ENCODE results near the gene UBE2K.
"Not testable (repeated sequence)": the region's sequence is repeated elsewhere in the genome, so short reads cannot be mapped to it uniquely, and the experiment has no call there.

The UBE2K gene

DNA sequence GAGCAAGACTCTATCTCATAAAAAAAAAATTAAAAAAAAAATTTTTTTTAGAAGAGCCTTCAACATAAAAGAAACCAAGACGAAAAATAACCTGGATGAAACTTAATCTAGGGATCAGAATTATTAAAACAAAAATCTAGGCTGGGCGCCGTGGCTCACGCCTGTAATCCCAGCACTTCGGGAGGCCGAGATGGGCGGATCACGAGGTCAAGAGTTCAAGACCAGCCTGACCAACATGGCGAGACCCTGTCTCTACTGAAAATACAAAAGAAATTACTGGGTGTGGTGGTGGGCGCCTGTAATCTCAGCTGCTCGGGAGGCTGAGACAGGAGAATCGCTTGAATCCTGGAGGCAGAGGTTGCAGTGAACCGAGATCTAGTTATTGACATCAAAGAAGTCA, 95.0 kb downstream of the UBE2K start:
- not testable (repeated sequence) for DNase-seq

- no peak for DNase-seq
Measured at GRCh38 chr4:39802005-39802404, 104.1 kb downstream of the UBE2K start.

GRCh38 chr4:39808231-39808749, 110.4 kb downstream of the UBE2K start:
- no peak for DNase-seq

GRCh38 chr4:39812500-39812899, 114.6 kb downstream of the UBE2K start:
- peak in 1 of 56 donors; percentile 25 for DNase-seq

DNA sequence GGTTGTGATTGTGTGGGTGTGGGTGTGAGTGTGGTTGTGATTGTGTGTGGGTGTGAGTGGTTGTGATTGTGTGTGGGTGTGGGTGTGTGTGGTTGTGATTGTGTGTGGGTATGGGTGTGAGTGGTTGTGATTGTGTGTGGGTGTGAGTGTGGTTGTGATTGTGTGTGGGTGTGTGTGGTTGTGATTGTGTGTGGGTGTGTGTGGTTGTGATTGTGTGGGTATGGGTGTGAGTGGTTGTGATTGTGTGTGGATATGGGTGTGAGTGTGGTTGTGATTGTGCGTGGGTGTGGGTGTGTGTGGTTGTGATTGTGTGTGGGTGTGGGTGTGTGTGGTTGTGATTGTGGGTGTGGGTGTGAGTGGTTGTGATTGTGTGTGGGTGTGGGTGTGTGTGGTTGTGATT, 115.1 kb downstream of the UBE2K start:
- not testable (repeated sequence) for DNase-seq

DNA sequence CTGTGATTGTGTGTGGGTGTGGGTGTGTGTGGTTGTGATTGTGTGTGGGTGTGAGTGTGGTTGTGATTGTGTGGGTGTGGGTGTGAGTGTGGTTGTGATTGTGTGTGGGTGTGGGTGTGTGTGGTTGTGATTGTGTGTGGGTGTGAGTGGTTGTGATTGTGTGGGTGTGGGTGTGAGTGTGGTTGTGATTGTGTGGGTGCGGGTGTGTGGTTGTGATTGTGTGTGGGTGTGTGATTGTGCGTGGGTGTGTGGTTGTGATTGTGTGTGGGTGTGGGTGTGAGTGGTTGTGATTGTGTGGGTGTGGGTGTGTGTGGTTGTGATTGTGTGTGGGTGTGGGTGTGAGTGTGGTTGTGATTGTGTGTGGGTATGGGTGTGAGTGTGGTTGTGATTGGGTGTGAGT, 115.8 kb downstream of the UBE2K start:
- not testable (repeated sequence) for DNase-seq

- peak in 1 of 56 donors; percentile 23 for DNase-seq
Measured at GRCh38 chr4:39814403-39815185, 116.7 kb downstream of the UBE2K start.

- no peak for DNase-seq
Measured at GRCh38 chr4:39818646-39819045, 120.7 kb downstream of the UBE2K start.

GRCh38 chr4:39820186-39820585, 122.2 kb downstream of the UBE2K start:
- DNase-seq: no peak

GRCh38 chr4:39821951-39822350, 124.0 kb downstream of the UBE2K start:
- no peak for DNase-seq

- DNase-seq: no peak
Measured at GRCh38 chr4:39822662-39823061, 124.7 kb downstream of the UBE2K start.

DNA sequence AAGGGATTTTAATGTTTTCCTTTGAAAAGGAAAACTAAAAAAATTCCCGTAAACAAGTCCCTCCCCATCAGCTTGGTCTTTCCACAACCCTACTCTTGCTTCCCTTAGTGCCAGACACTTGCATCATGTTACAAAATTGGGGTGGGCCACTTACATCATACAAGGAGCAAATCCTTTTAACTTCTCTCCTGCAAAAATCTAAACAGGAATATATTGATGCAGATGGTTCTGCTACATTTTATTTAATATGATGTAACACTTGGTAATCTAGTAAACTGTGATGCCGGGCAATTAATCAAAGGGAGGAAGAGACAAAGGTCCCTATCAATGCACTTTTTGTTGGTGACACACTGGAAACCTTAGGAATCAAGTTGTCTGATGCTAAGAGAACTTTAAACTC, 125.3 kb downstream of the UBE2K start:
- DNase-seq: no peak

- no peak for DNase-seq
Measured at GRCh38 chr4:39825090-39825489, 127.2 kb downstream of the UBE2K start.

DNA sequence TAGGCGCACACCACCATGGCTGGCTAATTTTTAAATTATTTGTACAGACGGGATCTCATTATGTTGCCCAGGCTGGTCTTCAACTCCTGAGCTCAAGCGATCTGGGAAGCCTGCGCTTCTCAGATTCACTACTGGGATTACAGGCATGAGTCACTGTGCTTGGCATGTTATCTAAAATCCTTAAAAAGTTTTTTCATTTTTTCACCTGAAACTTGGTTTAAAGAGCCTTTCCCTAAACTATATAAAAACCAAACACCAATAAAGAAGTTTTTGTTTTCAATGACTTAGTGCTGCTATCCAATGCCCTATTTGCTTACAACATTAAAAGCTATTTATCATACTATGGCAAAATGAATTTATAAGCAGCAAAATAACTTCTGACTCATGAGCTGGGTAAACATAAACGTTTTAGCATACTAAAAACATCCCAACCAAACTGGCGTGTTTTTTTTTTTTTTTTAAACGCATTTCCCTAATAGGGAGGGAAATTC, 127.8 kb downstream of the UBE2K start:
- no peak for DNase-seq
